Ascending aorta (tissue), 2 donors: ENCODE data around the gene PPP1R27. TPM values are rescaled to one million over a fixed set of nuclear protein-coding genes. Genes with fewer than 3 reads are reported as not detected.

Experiments
- DNase-seq, 2 donors: peaks; one replicate each; pipeline ENCODE4 v3.0.0-alpha.2; 2019; ENCODE audit warnings: low spot score in 2 of 2
- H3K27ac ChIP-seq, 2 donors: fragments of 200-600 bp; sonication (generic); one replicate each; pipeline ENCODE4 v1.5.1; 2016 to 2017; ENCODE audit warnings: mild to moderate bottlenecking in 1 of 2
- H3K27me3 ChIP-seq: fragments of 200-600 bp; sonication (generic); one replicate; pipeline ENCODE4 v1.5.1; 2017
- H3K36me3 ChIP-seq, 2 donors: fragments of 200-600 bp; sonication (generic); one replicate each; pipeline ENCODE4 v1.5.1; 2016
- H3K4me1 ChIP-seq, 2 donors: fragments of 200-600 bp; sonication (generic); one replicate each; pipeline ENCODE4 v1.5.1; 2016 to 2017; ENCODE audit warnings: mild to moderate bottlenecking in 1 of 2
- H3K4me3 ChIP-seq, 2 donors: fragments of 200-600 bp; sonication (generic); one replicate each; pipeline ENCODE4 v1.5.1; 2016 to 2017; ENCODE audit warnings: mild to moderate bottlenecking in 1 of 2
- H3K9me3 ChIP-seq, 2 donors: fragments of 200-600 bp; sonication (generic); one replicate each; pipeline ENCODE4 v1.5.1; 2016
- CTCF ChIP-seq, 3 experiments: fragments of 200-600 bp in 2 of 3; fragments of 450-650 bp in 1 of 3; sonication (generic) in 2 of 3; IDR thresholded peaks; one replicate each; pipeline ENCODE4 v1.5.1; 2016 to 2019; ENCODE audit warnings: antibody characterized with exemption in 3 of 3, mild to moderate bottlenecking in 1 of 3, moderate library complexity in 1 of 3
- intact Hi-C: fragments of 100-400 bp; cut with DNase I; formaldehyde crosslinking; loops from one replicate; pipeline ENCODE4 v1.15.1; 2023
- total RNA-seq: library from RNA; depleted of rRNA; stranded (reverse); fragments of >200 nt; gene quantifications from one replicate; pipeline ENCODE4 v1.1.0, GENCODE V29; 2016

PPP1R27 gene
- total RNA-seq, 1 donor from 2014 or later: not detected

GRCh38 chr17:81868674-81869220 is 33.9 kb upstream of the PPP1R27 start:
- peak overlapping the region in 1 of 2 donors; percentile 83 for H3K4me3 ChIP-seq
- TF ChIP-seq CTCF (IDR thresholded peaks at IDR 0.05): no peak
- intact Hi-C loops: loop anchor here (10.0 kb wide), 1 partner anchor 354 kb away; the partner anchor contains the start of gene ACTG1
- H3K27ac ChIP-seq: peak overlapping the region; percentile 96 to 99
- H3K36me3 ChIP-seq: peaks cover 22 to 45% of the 10 kb centered on the region in 2 donors
- H3K9me3 ChIP-seq: no peaks in the 10 kb centered on the region
- peaks cover 18 to 32% of the 10 kb centered on the region in 2 donors for H3K4me1 ChIP-seq
- DNase-seq: peak in 1 of 2 donors; percentile 76
- H3K27me3 ChIP-seq: no peaks in the 10 kb centered on the region

- H3K27ac ChIP-seq: peak overlapping the region; percentile 96 to 99
- no peak for DNase-seq
- H3K27me3 ChIP-seq: no peaks in the 10 kb centered on the region
- no peaks in the 10 kb centered on the region for H3K9me3 ChIP-seq
- peaks cover 22 to 45% of the 10 kb centered on the region in 2 donors for H3K36me3 ChIP-seq
- no peak for TF ChIP-seq CTCF (IDR thresholded peaks at IDR 0.05)
- intact Hi-C loops: loop anchor here (10.0 kb wide), 1 partner anchor 353 kb away; the partner anchor contains the start of gene ACTG1
- H3K4me3 ChIP-seq: peak overlapping the region in 1 of 2 donors; percentile 83
- peaks cover 18 to 32% of the 10 kb centered on the region in 2 donors for H3K4me1 ChIP-seq
Measured at GRCh38 chr17:81867991-81868673, 33.3 kb upstream of the PPP1R27 start.

GRCh38 chr17:81867170-81867990 is 32.5 kb upstream of the PPP1R27 start:
- Histone ChIP-seq H3K27ac (peak overlapping the region; percentile 96 to 99), H3K4me3 (no peak overlapping the region), H3K36me3 (peaks cover 22 to 45% of the 10 kb centered on the region in 2 donors), H3K4me1 (peaks cover 18 to 30% of the 10 kb centered on the region in 2 donors), H3K9me3 (no peaks in the 10 kb centered on the region), H3K27me3 (no peaks in the 10 kb centered on the region)
- DNase-seq: no peak
- TF ChIP-seq CTCF (IDR thresholded peaks at IDR 0.05): no peak
- intact Hi-C loops: loop anchor here (10.0 kb wide), 1 partner anchor 353 kb away; the partner anchor contains the start of gene ACTG1

GRCh38 chr17:81866440-81867169 is 31.8 kb upstream of the PPP1R27 start:
- H3K4me3 ChIP-seq: no peak overlapping the region
- intact Hi-C loops: loop anchor here (10.0 kb wide), 1 partner anchor 352 kb away; the partner anchor contains the start of gene ACTG1
- no peak for DNase-seq
- no peaks in the 10 kb centered on the region for H3K27me3 ChIP-seq
- H3K36me3 ChIP-seq: peaks cover 22 to 45% of the 10 kb centered on the region in 2 donors
- TF ChIP-seq CTCF (IDR thresholded peaks at IDR 0.05): no peak
- H3K9me3 ChIP-seq: no peaks in the 10 kb centered on the region
- H3K27ac ChIP-seq: peak overlapping the region; percentile 96 to 99
- peaks cover 15 to 34% of the 10 kb centered on the region in 2 donors for H3K4me1 ChIP-seq
